Measurements from ENCODE around the gene PPIB. TPM values are rescaled to one million over a fixed set of nuclear protein-coding genes. Genes with fewer than 3 reads are reported as not detected.

Gene PPIB
- total and polyA plus RNA-seq, 2 donors (not counting 1 experiment from before 2014, with no cell fraction given) = 108 to 176 TPM

DNA sequence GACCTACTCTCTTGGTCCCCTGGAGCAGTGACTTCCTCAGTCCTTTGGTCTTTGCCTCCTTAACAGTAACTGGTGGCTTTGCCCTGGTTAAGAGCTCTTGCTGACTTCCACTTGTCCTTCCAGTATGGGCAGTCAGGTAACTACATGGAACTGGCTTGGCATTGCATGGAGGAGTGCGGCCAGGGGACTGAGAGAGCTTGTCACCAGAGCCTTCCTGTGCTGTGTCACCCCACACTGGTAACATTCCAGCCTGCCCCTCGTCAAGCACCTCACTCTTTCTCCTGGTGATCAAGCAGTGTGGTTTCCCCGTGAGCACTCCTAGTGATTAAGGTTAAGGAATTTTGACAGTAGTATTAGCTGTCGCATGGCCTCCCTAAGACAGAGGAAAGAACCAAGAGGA, 30.6 kb downstream of the PPIB start:
- no peak overlapping the region for H3K4me2 ChIP-seq (replicated peaks; ENCODE audit: low read depth, low read length, poor library complexity, severe bottlenecking)
- no peak overlapping the region for H3K9ac ChIP-seq (ENCODE audit: low read length)
- no peaks in the 10 kb centered on the region for H3K27me3 ChIP-seq (replicated peaks in 1 of 4; ENCODE audit: control extremely low read depth in 1 of 4, control insufficient read depth in 3 of 4, insufficient read depth in 4 of 4, low read length in 3 of 4)
- Mint-ChIP-seq H3K4me1 (peaks cover 12% of the 10 kb centered on the region), H3K4me3 (no peak overlapping the region), H3K9me3 (ENCODE audit: insufficient read depth) (no peaks in the 10 kb centered on the region), H3K27ac (no peak overlapping the region), H3K27me3 (no peaks in the 10 kb centered on the region)
- H3K9me3 ChIP-seq (ENCODE audit: control extremely low read depth in 1 of 3, control insufficient read depth in 2 of 3, insufficient read depth in 1 of 3, low read length in 2 of 3) = no peaks in the 10 kb centered on the region
- no peak for DNase-seq
- peaks cover 20 to 89% of the 10 kb centered on the region in 2 experiments for H3K36me3 ChIP-seq (replicated peaks in 1 of 2; ENCODE audit: control extremely low read depth in 1 of 2, control insufficient read depth in 1 of 2, extremely low read depth in 1 of 2, insufficient read depth in 2 of 2, low read length in 1 of 2)
- POLR2A ChIA-PET = interaction anchor here (1.5 kb wide), 1 partner anchor 21 kb away, joined by 4 read pairs; no protein-coding TSS in a partner anchor
- H2AFZ ChIP-seq (ENCODE audit: insufficient read depth, low read depth, low read length, poor library complexity, severe bottlenecking) = no peak overlapping the region
- peaks cover 30% of the 10 kb centered on the region for H4K20me1 ChIP-seq (ENCODE audit: control insufficient read depth, insufficient read depth, low read length, poor library complexity, severe bottlenecking)
- H3K4me1 ChIP-seq (ENCODE audit: control insufficient read depth in 2 of 2, insufficient read depth in 2 of 2, low read length in 2 of 2) = peaks cover 4 to 12% of the 10 kb centered on the region in 2 donors
- CTCF ChIA-PET = no interaction called here
- no peak overlapping the region for H3K4me3 ChIP-seq (ENCODE audit: control extremely low read depth in 1 of 5, extremely low read depth in 1 of 5, insufficient read depth in 1 of 5, low read depth in 2 of 5, low read length in 4 of 5)
- H3K79me2 ChIP-seq (ENCODE audit: control insufficient read depth, insufficient read depth, low read length) = peaks cover 25% of the 10 kb centered on the region
- H3K27ac ChIP-seq (ENCODE audit: low read length in 2 of 2) = no peak overlapping the region
- 100% methylated on average over 3 of the region's 4 CpGs for WGBS (ENCODE audit: insufficient coverage)
- no peak for ATAC-seq (ENCODE audit: low read depth)
- no peak for TF ChIP-seq EZH2 (IDR thresholded peaks at IDR 0.05; ENCODE audit: borderline replicate concordance, insufficient read depth, low read depth, low read length, poor library complexity, severe bottlenecking)
- TF ChIP-seq, protein P1, sequence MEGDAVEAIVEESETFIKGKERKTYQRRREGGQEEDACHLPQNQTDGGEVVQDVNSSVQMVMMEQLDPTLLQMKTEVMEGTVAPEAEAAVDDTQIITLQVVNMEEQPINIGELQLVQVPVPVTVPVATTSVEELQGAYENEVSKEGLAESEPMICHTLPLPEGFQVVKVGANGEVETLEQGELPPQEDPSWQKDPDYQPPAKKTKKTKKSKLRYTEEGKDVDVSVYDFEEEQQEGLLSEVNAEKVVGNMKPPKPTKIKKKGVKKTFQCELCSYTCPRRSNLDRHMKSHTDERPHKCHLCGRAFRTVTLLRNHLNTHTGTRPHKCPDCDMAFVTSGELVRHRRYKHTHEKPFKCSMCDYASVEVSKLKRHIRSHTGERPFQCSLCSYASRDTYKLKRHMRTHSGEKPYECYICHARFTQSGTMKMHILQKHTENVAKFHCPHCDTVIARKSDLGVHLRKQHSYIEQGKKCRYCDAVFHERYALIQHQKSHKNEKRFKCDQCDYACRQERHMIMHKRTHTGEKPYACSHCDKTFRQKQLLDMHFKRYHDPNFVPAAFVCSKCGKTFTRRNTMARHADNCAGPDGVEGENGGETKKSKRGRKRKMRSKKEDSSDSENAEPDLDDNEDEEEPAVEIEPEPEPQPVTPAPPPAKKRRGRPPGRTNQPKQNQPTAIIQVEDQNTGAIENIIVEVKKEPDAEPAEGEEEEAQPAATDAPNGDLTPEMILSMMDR (IDR thresholded peaks at IDR 0.05) = no peak
- intact Hi-C loops (cut with micrococcal nuclease) = no loop called here

DNA sequence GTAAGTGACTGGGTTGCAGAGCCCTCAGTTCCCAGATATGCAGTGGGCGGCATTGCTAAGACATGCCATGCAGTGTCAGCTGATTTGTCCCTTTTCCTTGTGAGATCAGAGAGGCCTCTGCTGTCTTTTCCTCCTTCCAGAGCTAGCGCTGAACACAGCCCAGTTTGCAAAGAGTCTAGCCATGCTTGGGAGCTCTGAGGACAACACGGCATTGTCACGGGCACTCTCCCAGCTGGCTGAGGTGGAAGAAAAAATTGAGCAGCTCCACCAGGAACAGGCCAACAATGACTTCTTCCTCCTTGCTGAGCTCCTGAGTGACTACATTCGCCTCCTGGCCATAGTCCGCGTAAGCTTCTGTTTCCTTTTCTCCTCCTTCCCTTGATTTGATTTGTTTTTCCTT, 31.3 kb downstream of the PPIB start:
- Histone ChIP-seq H3K4me1 (ENCODE audit: control insufficient read depth in 2 of 2, insufficient read depth in 2 of 2, low read length in 2 of 2) (peaks cover 0 to 5% of the 10 kb centered on the region in 2 donors), H3K4me2 (replicated peaks; ENCODE audit: low read depth, low read length, poor library complexity, severe bottlenecking) (no peak overlapping the region), H3K36me3 (replicated peaks in 1 of 2; ENCODE audit: control extremely low read depth in 1 of 2, control insufficient read depth in 1 of 2, extremely low read depth in 1 of 2, insufficient read depth in 2 of 2, low read length in 1 of 2) (peaks cover 24 to 89% of the 10 kb centered on the region in 2 experiments), H4K20me1 (ENCODE audit: control insufficient read depth, insufficient read depth, low read length, poor library complexity, severe bottlenecking) (peaks cover 30% of the 10 kb centered on the region), H3K9ac (ENCODE audit: low read length) (no peak overlapping the region), H3K79me2 (ENCODE audit: control insufficient read depth, insufficient read depth, low read length) (peaks cover 25% of the 10 kb centered on the region), H3K4me3 (ENCODE audit: control extremely low read depth in 1 of 5, extremely low read depth in 1 of 5, insufficient read depth in 1 of 5, low read depth in 2 of 5, low read length in 4 of 5) (no peak overlapping the region), H3K27ac (ENCODE audit: low read length in 2 of 2) (no peak overlapping the region), H3K27me3 (replicated peaks in 1 of 4; ENCODE audit: control extremely low read depth in 1 of 4, control insufficient read depth in 3 of 4, insufficient read depth in 4 of 4, low read length in 3 of 4) (no peaks in the 10 kb centered on the region), H3K9me3 (ENCODE audit: control extremely low read depth in 1 of 3, control insufficient read depth in 2 of 3, insufficient read depth in 1 of 3, low read length in 2 of 3) (no peaks in the 10 kb centered on the region), H2AFZ (ENCODE audit: insufficient read depth, low read depth, low read length, poor library complexity, severe bottlenecking) (no peak overlapping the region)
- WGBS (ENCODE audit: insufficient coverage) = 96% methylated on average over 4 of the region's 7 CpGs
- ChIA-PET POLR2A (no interaction called here), CTCF (interaction anchor here (0.6 to 1.3 kb wide), 2 partner anchors 41 to 474 kb away, joined by 3 read pairs; no protein-coding TSS in a partner anchor)
- intact Hi-C loops (cut with micrococcal nuclease) = no loop called here
- ATAC-seq (ENCODE audit: low read depth) = no peak
- Mint-ChIP-seq H3K27ac (no peak overlapping the region), H3K4me1 (peaks cover 6% of the 10 kb centered on the region), H3K4me3 (no peak overlapping the region), H3K9me3 (ENCODE audit: insufficient read depth) (no peaks in the 10 kb centered on the region), H3K27me3 (no peaks in the 10 kb centered on the region)
- TF ChIP-seq, protein P1 (IDR thresholded peaks at IDR 0.05) = no peak
- TF ChIP-seq EZH2 (IDR thresholded peaks at IDR 0.05; ENCODE audit: borderline replicate concordance, insufficient read depth, low read depth, low read length, poor library complexity, severe bottlenecking) = no peak
- DNase-seq = no peak

All from B cell (primary cell).